HepG2 (cell line): ENCODE data around the gene NAV2. TPM values are rescaled to one million over a fixed set of nuclear protein-coding genes. Genes with fewer than 3 reads are reported as not detected.

Source experiments
- ATAC-seq: fragments of 200-7000 bp; cut with Tn5 transposase; 3 replicates; pipeline ENCODE4 v1.9.1; 2020; ENCODE audit warnings: mild to moderate bottlenecking, moderate library complexity
- BruUV-seq: library from RNA; stranded (reverse); fragments of 400-500 nt; replicated peaks from 2 replicates; lab custom pipeline; 2021; lab: Mats Ljungman, UMichigan
- CTCF ChIA-PET: fragments of 300-600 bp; formaldehyde crosslinking; extraction: SDS; loops from one replicate; lab custom pipeline; 2021; ENCODE audit warnings: low total read pairs, inconsistent platforms, low intra/inter-chr PET ratio; lab: Yijun Ruan, JAX
- POLR2A ChIA-PET: fragments of 350-600 bp; sonication (Branson Sonifier 250); formaldehyde crosslinking; loops from one replicate; lab custom pipeline; 2020; ENCODE audit warnings: antibody characterized with exemption, inconsistent platforms; lab: Yijun Ruan, JAX
- DNase-seq: peaks from one replicate; pipeline ENCODE4 v3.0.0-alpha.2; 2015; ENCODE audit warnings: low spot score
- FAIRE-seq: peaks from 3 replicates; lab custom pipeline; 2011; peaks lifted over from hg19 to GRCh38; lab: Jason Lieb, UNC
- H2AFZ ChIP-seq: one replicate; pipeline ENCODE4 v1.6.1; 2011; ENCODE audit warnings: low read length, inconsistent platforms
- H3K27ac ChIP-seq: fragments of 300-600 bp; 3 replicates; pipeline ENCODE4 v1.8.0; 2011; ENCODE audit warnings: mixed run types, mild to moderate bottlenecking, mixed read lengths, low read length, inconsistent platforms; ENCODE audit not compliant: insufficient read depth; ENCODE audit errors: extremely low read length
- H3K27me3 ChIP-seq, 2 experiments: fragments of 200-600 bp in 1 of 2; 2 replicates in 1 of 2; 3 replicates in 1 of 2; pipeline versions ENCODE4 v1.6.0 to v1.8.0; 2011; ENCODE audit warnings: low read length in 2 of 2, mild to moderate bottlenecking in 2 of 2, moderate library complexity in 2 of 2, inconsistent platforms in 1 of 2; ENCODE audit not compliant: insufficient read depth in 2 of 2, control insufficient read depth in 1 of 2
- H3K36me3 ChIP-seq, 2 experiments: fragments of 200-600 bp in 1 of 2; replicated peaks in 1 of 2; 2 replicates in 1 of 2; 3 replicates in 1 of 2; pipeline versions ENCODE4 v1.5.1 to v1.8.0; 2011; ENCODE audit warnings: low read length in 2 of 2, inconsistent platforms in 1 of 2; ENCODE audit not compliant: insufficient read depth in 2 of 2, control insufficient read depth in 1 of 2
- H3K4me1 ChIP-seq: 2 replicates; pipeline ENCODE4 v1.5.1; 2012; ENCODE audit warnings: low read length, inconsistent platforms; ENCODE audit not compliant: insufficient read depth
- H3K4me2 ChIP-seq: 2 replicates; pipeline ENCODE4 v1.6.0; 2011; ENCODE audit warnings: low read depth, low read length, inconsistent platforms
- H3K4me3 ChIP-seq, 3 experiments: fragments of 200-600 bp in 1 of 3; sonication (generic), shearing (Covaris generic) in 1 of 3; replicated peaks in 1 of 3; 2 replicates each; pipeline ENCODE4 v1.5.1; 2011 to 2016; ENCODE audit warnings: low read length in 3 of 3, inconsistent platforms in 2 of 3, low read depth in 2 of 3, mild to moderate bottlenecking in 2 of 3, control low read depth in 1 of 3, mixed read lengths in 1 of 3; ENCODE audit not compliant: insufficient read depth in 1 of 3
- H3K79me2 ChIP-seq: one replicate; pipeline ENCODE4 v1.6.1; 2011; ENCODE audit warnings: low read length, inconsistent platforms; ENCODE audit not compliant: insufficient read depth
- H3K9ac ChIP-seq: 2 replicates; pipeline ENCODE4 v1.6.0; 2011; ENCODE audit warnings: mild to moderate bottlenecking, low read depth, low read length, inconsistent platforms; ENCODE audit not compliant: insufficient read depth
- H3K9me3 ChIP-seq: 2 replicates; pipeline ENCODE4 v1.5.1; 2012; ENCODE audit warnings: mild to moderate bottlenecking, low read length
- H4K20me1 ChIP-seq: 2 replicates; pipeline ENCODE4 v1.6.0; 2011; ENCODE audit warnings: inconsistent platforms, mild to moderate bottlenecking, low read length, moderate library complexity; ENCODE audit not compliant: insufficient read depth
- ETV6 ChIP-seq: sonication (generic); formaldehyde crosslinking; conservative IDR thresholded peaks from 2 replicates; pipeline ENCODE4 v1.4.0; 2020; ENCODE audit warnings: missing genetic modification reagents
- EZH2 ChIP-seq: conservative IDR thresholded peaks from 2 replicates; pipeline ENCODE4 v1.6.1; 2012; ENCODE audit warnings: mild to moderate bottlenecking, low read depth, low read length, moderate library complexity
- FOSL2 ChIP-seq: sonication (generic); formaldehyde crosslinking; IDR thresholded peaks from 2 replicates; pipeline ENCODE4 v1.4.0; 2020; ENCODE audit warnings: missing genetic modification reagents
- HNRNPUL1 ChIP-seq: fragments of 200-400 bp; formaldehyde crosslinking; IDR thresholded peaks from 2 replicates; pipeline ENCODE4 v1.6.1; 2017; ENCODE audit warnings: low read depth, mild to moderate bottlenecking, low read length, moderate library complexity
- NFKBIZ ChIP-seq: IDR thresholded peaks from 2 replicates; pipeline ENCODE4 v1.6.1; 2018; ENCODE audit warnings: missing genetic modification reagents, missing compliant biosample characterization
- RCOR2 ChIP-seq: IDR thresholded peaks from 2 replicates; pipeline ENCODE4 v1.6.1; 2016; ENCODE audit warnings: missing biosample characterization, missing genetic modification reagents
- ZFP41 ChIP-seq: sonication (generic); formaldehyde crosslinking; IDR thresholded peaks from 2 replicates; pipeline ENCODE4 v1.4.0; 2020; ENCODE audit warnings: mild to moderate bottlenecking, missing genetic modification reagents, borderline replicate concordance
- ZNF143 ChIP-seq: sonication (generic); formaldehyde crosslinking; IDR thresholded peaks from 2 replicates; pipeline ENCODE4 v1.4.0; 2020; ENCODE audit warnings: missing genetic modification reagents
- ZNF432 ChIP-seq: sonication (generic); formaldehyde crosslinking; IDR thresholded peaks from 2 replicates; pipeline ENCODE4 v1.5.0; 2020; ENCODE audit warnings: missing genetic modification reagents, mild to moderate bottlenecking, borderline replicate concordance
- ZNF556 ChIP-seq: sonication (generic); formaldehyde crosslinking; IDR thresholded peaks from 2 replicates; pipeline ENCODE4 v1.4.0; 2020; ENCODE audit warnings: mild to moderate bottlenecking, missing genetic modification reagents, borderline replicate concordance
- WGBS: methylation state at CpG from one replicate; pipeline ENCODE4 v1.1.6; 2017; ENCODE audit warnings: low lambda C conversion rate; 5-methylcytosine and 5-hydroxymethylcytosine counted together
- in situ Hi-C: cut with HindIII; loops from 2 replicates; pipeline ENCODE4 v1.10.0; 2017; ENCODE audit warnings: low pct_unique_long_range_greater_than_20kb; ENCODE audit not compliant: extremely low pct_ligation_motif_present
- intact Hi-C: fragments of 100-400 bp; cut with micrococcal nuclease; formaldehyde crosslinking; loops from one replicate; pipeline ENCODE4 v1.10.0; 2022; ENCODE audit not compliant: unreplicated experiment
- polyA plus RNA-seq, 8 experiments: library from polyadenylated mRNA; depleted of rRNA in 3 of 8; stranded (reverse) in 7 of 8; unstranded in 1 of 8; fragments of >200 nt; fragmentation: Illumina TruSeq in 4 of 8; extraction: Trizol in 4 of 8; gene quantifications; 2 replicates each; pipeline versions ENCODE4 v1.2.1 to v1.2.3, GENCODE V29; 2011 to 2016; ENCODE audit warnings: low read depth in 4 of 8, missing spikeins in 1 of 8, mixed read lengths in 1 of 8; ENCODE audit not compliant: insufficient read depth in 1 of 8
- total RNA-seq, 5 experiments: library from RNA; depleted of rRNA; stranded (reverse); fragments of >200 nt; fragmentation: Illumina TruSeq; extraction: Trizol; gene quantifications; 2 replicates each; pipeline ENCODE4 v1.2.3, GENCODE V29; 2016; ENCODE audit warnings: low read depth in 1 of 5
- TF ChIP-seq, protein P1 (sequence below): sonication (generic); formaldehyde crosslinking; IDR thresholded peaks from 2 replicates; pipeline ENCODE4 v1.4.0; 2020; ENCODE audit warnings: missing genetic modification reagents, low read depth, mild to moderate bottlenecking, borderline replicate concordance
- TF ChIP-seq, protein P2 (sequence below): sonication (generic); formaldehyde crosslinking; IDR thresholded peaks from 2 replicates; pipeline ENCODE4 v1.8.0; 2022; ENCODE audit warnings: mild to moderate bottlenecking, missing genetic modification reagents, moderate library complexity

Gene NAV2
- total and polyA plus RNA-seq, 2 of the 13 experiments (the other 11 are each of a cell fraction or from before 2014, with no cell fraction given): 9.3 to 34.6 TPM

DNA sequence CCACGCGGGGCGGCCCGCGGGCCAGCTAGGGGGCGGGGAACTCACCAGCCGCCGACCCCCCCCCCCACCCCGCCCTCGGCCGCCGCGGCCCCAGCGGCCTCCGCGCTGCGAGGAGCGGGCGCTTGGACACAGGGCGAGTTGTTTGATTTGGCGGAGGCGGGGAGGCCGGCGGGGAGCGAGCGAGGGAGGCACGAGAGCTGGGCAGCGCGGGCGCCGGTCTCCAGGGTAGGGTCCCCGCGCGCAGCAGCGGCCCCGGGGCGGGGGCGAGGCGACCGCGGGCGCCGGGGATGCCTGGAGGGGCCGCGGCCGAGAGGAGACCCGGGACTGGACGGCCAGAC lies 64.4 kb downstream of the NAV2 start (continued):
- TF ChIP-seq, protein P1, sequence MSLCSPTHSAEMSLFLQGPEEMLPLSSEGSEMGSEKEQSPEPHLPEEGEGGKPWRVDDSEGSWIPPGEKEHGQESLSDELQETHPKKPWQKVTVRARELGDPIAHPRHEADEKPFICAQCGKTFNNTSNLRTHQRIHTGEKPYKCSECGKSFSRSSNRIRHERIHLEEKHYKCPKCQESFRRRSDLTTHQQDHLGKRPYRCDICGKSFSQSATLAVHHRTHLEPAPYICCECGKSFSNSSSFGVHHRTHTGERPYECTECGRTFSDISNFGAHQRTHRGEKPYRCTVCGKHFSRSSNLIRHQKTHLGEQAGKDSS (CRISPR knock-in tag): no peak
- TF ChIP-seq ZNF432 (CRISPR knock-in tag) (no peak), NFKBIZ (CRISPR knock-in tag) (no peak), RCOR2 (CRISPR knock-in tag) (no peak), ZNF556 (CRISPR knock-in tag) (no peak), ETV6 (CRISPR knock-in tag) (no peak), ZNF143 (no peak), ZFP41 (CRISPR knock-in tag) (no peak)
- TF ChIP-seq, protein P2, sequence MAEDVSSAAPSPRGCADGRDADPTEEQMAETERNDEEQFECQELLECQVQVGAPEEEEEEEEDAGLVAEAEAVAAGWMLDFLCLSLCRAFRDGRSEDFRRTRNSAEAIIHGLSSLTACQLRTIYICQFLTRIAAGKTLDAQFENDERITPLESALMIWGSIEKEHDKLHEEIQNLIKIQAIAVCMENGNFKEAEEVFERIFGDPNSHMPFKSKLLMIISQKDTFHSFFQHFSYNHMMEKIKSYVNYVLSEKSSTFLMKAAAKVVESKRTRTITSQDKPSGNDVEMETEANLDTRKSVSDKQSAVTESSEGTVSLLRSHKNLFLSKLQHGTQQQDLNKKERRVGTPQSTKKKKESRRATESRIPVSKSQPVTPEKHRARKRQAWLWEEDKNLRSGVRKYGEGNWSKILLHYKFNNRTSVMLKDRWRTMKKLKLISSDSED (CRISPR knock-in tag): no peak

DNA sequence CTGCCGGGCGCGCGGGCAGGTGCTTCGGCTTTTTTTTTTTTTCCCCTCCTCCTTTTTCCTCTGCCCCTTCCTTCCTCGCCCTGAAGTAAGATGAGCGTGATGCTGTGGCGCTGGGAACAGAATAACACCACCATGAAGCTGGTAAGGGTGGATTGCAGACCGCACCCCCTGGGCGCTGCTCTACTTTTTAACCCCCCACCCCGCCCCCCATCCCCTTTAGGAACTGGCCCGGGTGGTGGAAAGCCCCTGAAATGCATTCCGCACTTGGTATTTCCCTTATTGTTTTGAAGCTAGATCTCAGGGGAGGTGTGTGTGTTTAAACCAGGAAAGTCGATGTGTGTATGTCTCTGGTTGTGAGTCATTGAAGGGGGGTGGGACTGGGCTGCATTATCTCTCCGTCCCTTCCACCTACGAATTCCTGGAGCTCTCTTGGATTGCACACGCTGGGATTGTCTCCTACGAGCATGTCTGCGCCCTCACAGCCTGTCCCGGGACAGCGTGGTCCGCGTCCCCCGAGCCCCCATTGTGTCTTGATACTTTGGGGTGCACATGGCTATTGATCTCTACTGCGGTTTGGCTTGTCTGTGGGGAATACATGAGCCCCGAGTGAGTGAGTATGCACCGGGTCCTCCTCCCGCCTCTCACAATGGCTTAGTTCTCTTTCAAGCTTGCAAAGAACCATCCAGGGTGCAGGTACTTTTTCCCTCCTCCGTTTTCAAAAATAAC lies 64.9 kb downstream of the NAV2 start:
- H2AFZ ChIP-seq: no peak overlapping the region
- no peaks in the 10 kb centered on the region for H3K79me2 ChIP-seq
- in situ Hi-C loops: no loop called here
- H3K9ac ChIP-seq: no peak overlapping the region
- intact Hi-C loops: no loop called here
- H3K36me3 ChIP-seq: no peaks in the 10 kb centered on the region
- peak; percentile 13 for DNase-seq
- peak; percentile 74 for ATAC-seq
- TF ChIP-seq FOSL2 (CRISPR knock-in tag): peak; percentile 46; the same call in 1 of the 2 replicates
- no peak for TF ChIP-seq HNRNPUL1
- TF ChIP-seq EZH2: 0 out of 2 replicates have a peak, but pooled peaks have one; percentile 73
- TF ChIP-seq, all 625 proteins: peak for 2
- 6% methylated on average over 17 of the region's 29 CpGs for WGBS
- no peaks in the 10 kb centered on the region for H4K20me1 ChIP-seq
- ChIA-PET CTCF (no interaction called here), POLR2A (no interaction called here)
- no peak for FAIRE-seq
- H3K4me2 ChIP-seq: peak overlapping the region; percentile 18; the same call in 1 of the 2 replicates
- H3K27ac ChIP-seq: no peak overlapping the region
- H3K9me3 ChIP-seq: no peaks in the 10 kb centered on the region
- H3K27me3 ChIP-seq: peaks cover 3 to 47% of the 10 kb centered on the region in 2 experiments; a peak in 4 of 5 replicates
- BruUV-seq: no TSS peak
- H3K4me1 ChIP-seq: no peaks in the 10 kb centered on the region
- H3K4me3 ChIP-seq: peak overlapping the region in 1 of 3 experiments; percentile 43; a peak in 1 of 6 replicates
